Neural progenitor cell (in vitro differentiated cells): ENCODE measurements around the gene PRDM11. TPM values are rescaled to one million over a fixed set of nuclear protein-coding genes. Genes with fewer than 3 reads are reported as not detected.

Experiments
- DNase-seq: peaks from one replicate; pipeline ENCODE4 v3.0.0-alpha.2; 2016; ENCODE audit warnings: low spot score
- H2AFZ ChIP-seq: fragments of 200-600 bp; sonication (generic); replicated peaks from 2 replicates; pipeline ENCODE4 v1.6.1; 2016; ENCODE audit warnings: antibody characterized with exemption
- H3F3A ChIP-seq: fragments of 200-600 bp; sonication (generic); 2 replicates; pipeline ENCODE4 v1.6.1; 2016; ENCODE audit warnings: antibody characterized with exemption, low read depth
- H3K27ac ChIP-seq: fragments of 200-600 bp; sonication (generic); 2 replicates; pipeline ENCODE4 v1.5.1; 2016; ENCODE audit warnings: mild to moderate bottlenecking
- H3K27me3 ChIP-seq: fragments of 200-600 bp; sonication (generic); 2 replicates; pipeline ENCODE4 v1.6.1; 2016; ENCODE audit warnings: mild to moderate bottlenecking, moderate library complexity
- H3K36me3 ChIP-seq: fragments of 200-600 bp; sonication (generic); 2 replicates; pipeline ENCODE4 v1.5.1; 2016
- H3K4me1 ChIP-seq: fragments of 200-600 bp; sonication (generic); 2 replicates; pipeline ENCODE4 v1.6.1; 2016; ENCODE audit warnings: mixed run types
- H3K4me2 ChIP-seq: fragments of 200-600 bp; sonication (generic); 2 replicates; pipeline ENCODE4 v1.6.1; 2016
- H3K4me3 ChIP-seq: fragments of 200-600 bp; sonication (generic); 2 replicates; pipeline ENCODE4 v1.5.1; 2016
- H3K79me2 ChIP-seq: fragments of 200-600 bp; sonication (generic); 2 replicates; pipeline ENCODE4 v1.6.1; 2016; ENCODE audit warnings: low read depth
- H3K9ac ChIP-seq: fragments of 200-600 bp; sonication (generic); 2 replicates; pipeline ENCODE4 v1.6.1; 2016
- H3K9me3 ChIP-seq: fragments of 200-600 bp; sonication (generic); 2 replicates; pipeline ENCODE4 v1.5.1; 2016; ENCODE audit warnings: low read depth
- H4K20me1 ChIP-seq: fragments of 200-600 bp; sonication (generic); 2 replicates; pipeline ENCODE4 v1.6.1; 2016; ENCODE audit warnings: low read depth
- H3K27ac Mint-ChIP-seq: 3 replicates; pipeline ENCODE4 v1.8.0; 2021; ENCODE audit warnings: mixed read lengths
- H3K27me3 Mint-ChIP-seq: 2 replicates; pipeline ENCODE4 v1.8.0; 2022; ENCODE audit warnings: low read depth, mild to moderate bottlenecking, inconsistent platforms, moderate library complexity, mixed read lengths; ENCODE audit not compliant: insufficient read depth
- H3K36me3 Mint-ChIP-seq: 3 replicates; pipeline ENCODE4 v1.8.0; 2021; ENCODE audit warnings: mixed read lengths
- H3K4me1 Mint-ChIP-seq: 3 replicates; pipeline ENCODE4 v1.8.0; 2021; ENCODE audit warnings: mixed read lengths
- H3K4me3 Mint-ChIP-seq: 3 replicates; pipeline ENCODE4 v1.8.0; 2021; ENCODE audit warnings: mild to moderate bottlenecking, moderate library complexity, mixed read lengths
- H3K9me3 Mint-ChIP-seq: 3 replicates; pipeline ENCODE4 v1.8.0; 2020; ENCODE audit warnings: mixed read lengths
- CTCF ChIP-seq: fragments of 200-600 bp; sonication (generic); IDR thresholded peaks from 2 replicates; pipeline ENCODE4 v1.5.1; 2017; ENCODE audit warnings: antibody characterized with exemption, mild to moderate bottlenecking
- EZH2 ChIP-seq: fragments of 200-600 bp; sonication (generic); IDR thresholded peaks from 2 replicates; pipeline ENCODE4 v1.6.1; 2017; ENCODE audit warnings: antibody characterized with exemption, mild to moderate bottlenecking, moderate library complexity
- EZH2phosphoT487 ChIP-seq: fragments of 200-600 bp; sonication (generic); IDR thresholded peaks from 2 replicates; pipeline ENCODE4 v1.6.1; 2017; ENCODE audit warnings: antibody characterized with exemption
- total RNA-seq: library from RNA; depleted of rRNA; stranded (reverse); fragments of >200 nt; gene quantifications from 2 replicates; pipeline ENCODE4 v1.2.3, GENCODE V29; 2015; ENCODE audit warnings: low replicate concordance

PRDM11 gene
- total RNA-seq, 1 donor from 2014 or later: 1.8 TPM

- TF ChIP-seq EZH2phosphoT487 (no peak), CTCF (no peak), EZH2 (no peak)
- DNase-seq: no peak
- H3K4me1 Mint-ChIP-seq: peaks cover 23% of the 10 kb centered on the region
- Histone ChIP-seq H3K27me3 (no peaks in the 10 kb centered on the region), H2AFZ (no peak overlapping the region), H3K9me3 (no peaks in the 10 kb centered on the region), H3K9ac (no peak overlapping the region), H3K4me3 (no peak overlapping the region), H3K4me1 (peaks cover 14% of the 10 kb centered on the region), H3F3A (peaks cover 5% of the 10 kb centered on the region), H3K27ac (no peak overlapping the region), H3K4me2 (no peak overlapping the region), H3K36me3 (no peaks in the 10 kb centered on the region), H4K20me1 (no peaks in the 10 kb centered on the region), H3K79me2 (no peaks in the 10 kb centered on the region)
- H3K4me3 Mint-ChIP-seq: no peak overlapping the region
- peaks cover 9% of the 10 kb centered on the region for H3K27me3 Mint-ChIP-seq
- H3K36me3 Mint-ChIP-seq: peaks cover 9% of the 10 kb centered on the region
- no peak overlapping the region for H3K27ac Mint-ChIP-seq
- peaks cover 2% of the 10 kb centered on the region for H3K9me3 Mint-ChIP-seq
These were observed 61.7 kb downstream of the PRDM11 start for GRCh38 chr11:45208135-45208534.

- TF ChIP-seq EZH2phosphoT487: no peak
- no peak for TF ChIP-seq EZH2
- no peak for TF ChIP-seq CTCF
- H3K9ac ChIP-seq: no peak overlapping the region
- no peaks in the 10 kb centered on the region for H3K27me3 ChIP-seq
- H3K27ac ChIP-seq: no peak overlapping the region
- peaks cover 5% of the 10 kb centered on the region for H3K36me3 Mint-ChIP-seq
- no peak for DNase-seq
- no peaks in the 10 kb centered on the region for H3K9me3 Mint-ChIP-seq
- H3K79me2 ChIP-seq: no peaks in the 10 kb centered on the region
- H3K4me3 Mint-ChIP-seq: peak overlapping the region; percentile 57
- peak overlapping the region; percentile 90 for H3K27ac Mint-ChIP-seq
- no peaks in the 10 kb centered on the region for H3K9me3 ChIP-seq
- peaks cover 14% of the 10 kb centered on the region for H3K4me1 ChIP-seq
- no peak overlapping the region for H3K4me3 ChIP-seq
- H3K36me3 ChIP-seq: no peaks in the 10 kb centered on the region
- peaks cover 9% of the 10 kb centered on the region for H3K27me3 Mint-ChIP-seq
- peak overlapping the region; percentile 30 for H2AFZ ChIP-seq
- peaks cover 5% of the 10 kb centered on the region for H3F3A ChIP-seq
- H3K4me1 Mint-ChIP-seq: peaks cover 23% of the 10 kb centered on the region
- no peaks in the 10 kb centered on the region for H4K20me1 ChIP-seq
- H3K4me2 ChIP-seq: peak overlapping the region; percentile 60
These were observed 62.8 kb downstream of the PRDM11 start for GRCh38 chr11:45209000-45209879.

GRCh38 chr11:45209891-45210699 is 63.7 kb downstream of the PRDM11 start:
- Histone ChIP-seq H3K27ac (no peak overlapping the region), H3K79me2 (no peaks in the 10 kb centered on the region), H3F3A (peaks cover 5% of the 10 kb centered on the region), H2AFZ (peak overlapping the region; percentile 30), H3K4me1 (peaks cover 14% of the 10 kb centered on the region), H3K9ac (no peak overlapping the region), H4K20me1 (no peaks in the 10 kb centered on the region), H3K9me3 (no peaks in the 10 kb centered on the region), H3K27me3 (no peaks in the 10 kb centered on the region), H3K36me3 (no peaks in the 10 kb centered on the region), H3K4me3 (no peak overlapping the region), H3K4me2 (peak overlapping the region; percentile 60)
- TF ChIP-seq EZH2 (no peak), EZH2phosphoT487 (no peak), CTCF (no peak)
- peak; percentile 73 for DNase-seq
- Mint-ChIP-seq H3K27me3 (peaks cover 9% of the 10 kb centered on the region), H3K27ac (peak overlapping the region; percentile 90), H3K4me3 (peak overlapping the region; percentile 57), H3K36me3 (peaks cover 4% of the 10 kb centered on the region), H3K4me1 (peaks cover 23% of the 10 kb centered on the region), H3K9me3 (no peaks in the 10 kb centered on the region)
